Neural cell (in vitro differentiated cells): ENCODE results near the gene CGB1.

ENCODE experiments used
- CTCF ChIP-seq: fragments of 450-650 bp; IDR thresholded peaks from 2 replicates; pipeline ENCODE4 v1.5.1; 2014; ENCODE audit warnings: antibody characterized with exemption, mild to moderate bottlenecking, moderate library complexity; ENCODE audit not compliant: poor library complexity, severe bottlenecking
- EP300 ChIP-seq: fragments of 450-650 bp; conservative IDR thresholded peaks from 2 replicates; pipeline ENCODE4 v1.6.1; 2014; ENCODE audit warnings: antibody characterized with exemption, mild to moderate bottlenecking, moderate library complexity; ENCODE audit not compliant: poor library complexity, severe bottlenecking
- EZH2 ChIP-seq: fragments of 200-600, 300-800 bp; shearing (Covaris generic), sonication (generic); IDR thresholded peaks from 2 replicates; pipeline ENCODE4 v1.6.1; 2014; ENCODE audit warnings: antibody characterized with exemption, low read length, borderline replicate concordance, mild to moderate bottlenecking; ENCODE audit not compliant: insufficient read depth, poor library complexity, severe bottlenecking
- POLR2AphosphoS5 ChIP-seq: IDR thresholded peaks from 2 replicates; pipeline ENCODE4 v1.6.1; 2012
- REST ChIP-seq: IDR thresholded peaks from 2 replicates; pipeline ENCODE4 v1.6.1; 2012; ENCODE audit warnings: borderline replicate concordance

GRCh38 chr19:49064768-49065611 lies 28.3 kb upstream of the CGB1 start, which contains the start of gene NTF4:
- TF ChIP-seq CTCF (no peak), EP300 (no peak), POLR2AphosphoS5 (no peak), EZH2 (no peak), REST (no peak)
